Measurements from ENCODE around the gene BUB1B. TPM values are rescaled to one million over a fixed set of nuclear protein-coding genes. Genes with fewer than 3 reads are reported as not detected.

The BUB1B gene
- total and polyA plus RNA-seq, 9 of the 15 experiments (the other 6 are each of a cell fraction or from before 2014, with no cell fraction given), result 28.7 to 113 (median 82.2) TPM

DNA sequence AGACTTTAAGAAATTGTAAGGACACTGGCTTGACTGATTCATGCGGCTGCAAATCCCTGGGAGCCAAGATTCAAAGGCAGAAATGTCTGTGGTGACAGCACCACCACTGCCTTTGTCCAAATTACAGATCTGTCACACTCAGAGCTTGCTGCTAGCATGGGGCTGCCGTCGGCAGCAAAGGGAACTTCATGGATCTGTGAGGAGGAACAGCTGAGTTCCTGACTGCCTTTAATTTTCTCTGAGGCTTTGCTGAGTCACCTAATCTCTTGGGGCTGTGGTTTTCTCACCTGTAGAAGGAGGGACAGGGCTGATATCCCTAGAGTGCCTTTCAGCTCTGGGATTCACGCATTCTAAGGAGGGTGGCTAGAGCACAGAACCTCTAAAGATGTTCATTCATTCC, 73.9 kb downstream of the BUB1B start (continued):
- TF ChIP-seq ZFP36 (IDR thresholded peaks at IDR 0.05; ENCODE audit: low read depth, low read length, partially characterized antibody) (peak; percentile 24), SMARCA4 (IDR thresholded peaks at IDR 0.05) (0 out of 2 replicates have a peak, but pooled peaks have one; percentile 26), ZNF239 (CRISPR knock-in tag; IDR thresholded peaks at IDR 0.05) (no peak), NFE2 (IDR thresholded peaks at IDR 0.05; ENCODE audit: low read depth) (peak; percentile 83), ARNT (IDR thresholded peaks at IDR 0.05) (no peak), SOX6 (IDR thresholded peaks at IDR 0.05) (no peak), JUND (IDR thresholded peaks at IDR 0.05; ENCODE audit: borderline replicate concordance, low read depth, low read length) (peak; percentile 43; the same call in 1 of the 2 replicates), JUND (tag; IDR thresholded peaks at IDR 0.05; ENCODE audit: borderline replicate concordance, low read depth, low read length) (no peak; the same call in 2 of the 3 replicates), POU5F1 (IDR thresholded peaks at IDR 0.05; ENCODE audit: borderline replicate concordance, low read depth, low read length, partially characterized antibody) (no peak), SIN3A (IDR thresholded peaks at IDR 0.05; ENCODE audit: borderline replicate concordance in 2 of 2, control insufficient read depth in 1 of 2, low read depth in 2 of 2, low read length in 2 of 2) (no peak), ZNF23 (CRISPR knock-in tag; IDR thresholded peaks at IDR 0.05) (no peak), GATAD2B (IDR thresholded peaks at IDR 0.05; ENCODE audit: borderline replicate concordance) (no peak), PRPF4 (IDR thresholded peaks at IDR 0.05; ENCODE audit: insufficient read depth, low read depth, low read length, poor library complexity, severe bottlenecking) (no peak), MAFK (IDR thresholded peaks at IDR 0.05; ENCODE audit: low read length) (peak; percentile 72), PTTG1 (tag; IDR thresholded peaks at IDR 0.05; ENCODE audit: low read depth) (no peak), ZNF561 (CRISPR knock-in tag; conservative IDR thresholded peaks at IDR 0.05) (no peak), MECOM (CRISPR knock-in tag; IDR thresholded peaks at IDR 0.05) (no peak), RHOXF2B (CRISPR knock-in tag; conservative IDR thresholded peaks at IDR 0.05) (no peak), NR4A1 (CRISPR knock-in tag; IDR thresholded peaks at IDR 0.05) (no peak), NR4A1 (tag; IDR thresholded peaks at IDR 0.05) (no peak), CXXC5 (CRISPR knock-in tag; IDR thresholded peaks at IDR 0.05) (no peak), ZNF124 (CRISPR knock-in tag; IDR thresholded peaks at IDR 0.05) (no peak), EGR1 (conservative IDR thresholded peaks at IDR 0.05) (no peak), SRSF3 (IDR thresholded peaks at IDR 0.05; ENCODE audit: insufficient read depth, low read length) (no peak), CSDE1 (IDR thresholded peaks at IDR 0.05) (no peak), ZNF354B (CRISPR knock-in tag; IDR thresholded peaks at IDR 0.05) (no peak), ZNF431 (CRISPR knock-in tag; IDR thresholded peaks at IDR 0.05) (no peak), KAT8 (IDR thresholded peaks at IDR 0.05; ENCODE audit: low read depth) (no peak)
- TF ChIP-seq, protein P1, sequence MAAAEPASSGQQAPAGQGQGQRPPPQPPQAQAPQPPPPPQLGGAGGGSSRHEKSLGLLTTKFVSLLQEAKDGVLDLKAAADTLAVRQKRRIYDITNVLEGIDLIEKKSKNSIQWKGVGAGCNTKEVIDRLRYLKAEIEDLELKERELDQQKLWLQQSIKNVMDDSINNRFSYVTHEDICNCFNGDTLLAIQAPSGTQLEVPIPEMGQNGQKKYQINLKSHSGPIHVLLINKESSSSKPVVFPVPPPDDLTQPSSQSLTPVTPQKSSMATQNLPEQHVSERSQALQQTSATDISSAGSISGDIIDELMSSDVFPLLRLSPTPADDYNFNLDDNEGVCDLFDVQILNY (CRISPR knock-in tag; IDR thresholded peaks at IDR 0.05), result no peak
- TF ChIP-seq, protein P2, sequence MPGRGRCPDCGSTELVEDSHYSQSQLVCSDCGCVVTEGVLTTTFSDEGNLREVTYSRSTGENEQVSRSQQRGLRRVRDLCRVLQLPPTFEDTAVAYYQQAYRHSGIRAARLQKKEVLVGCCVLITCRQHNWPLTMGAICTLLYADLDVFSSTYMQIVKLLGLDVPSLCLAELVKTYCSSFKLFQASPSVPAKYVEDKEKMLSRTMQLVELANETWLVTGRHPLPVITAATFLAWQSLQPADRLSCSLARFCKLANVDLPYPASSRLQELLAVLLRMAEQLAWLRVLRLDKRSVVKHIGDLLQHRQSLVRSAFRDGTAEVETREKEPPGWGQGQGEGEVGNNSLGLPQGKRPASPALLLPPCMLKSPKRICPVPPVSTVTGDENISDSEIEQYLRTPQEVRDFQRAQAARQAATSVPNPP (IDR thresholded peaks at IDR 0.05; ENCODE audit: borderline replicate concordance, insufficient read depth, insufficient read length), result no peak
- TF ChIP-seq, protein P3, sequence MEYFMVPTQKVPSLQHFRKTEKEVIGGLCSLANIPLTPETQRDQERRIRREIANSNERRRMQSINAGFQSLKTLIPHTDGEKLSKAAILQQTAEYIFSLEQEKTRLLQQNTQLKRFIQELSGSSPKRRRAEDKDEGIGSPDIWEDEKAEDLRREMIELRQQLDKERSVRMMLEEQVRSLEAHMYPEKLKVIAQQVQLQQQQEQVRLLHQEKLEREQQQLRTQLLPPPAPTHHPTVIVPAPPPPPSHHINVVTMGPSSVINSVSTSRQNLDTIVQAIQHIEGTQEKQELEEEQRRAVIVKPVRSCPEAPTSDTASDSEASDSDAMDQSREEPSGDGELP (CRISPR knock-in tag; IDR thresholded peaks at IDR 0.05; ENCODE audit: borderline replicate concordance), result peak; percentile 39

All from K562 (cell line).